Activated CD4-positive, alpha-beta T cell treated with anti-CD3 and anti-CD28 coated beads, Interleukin-2, amount 50 U/mL, for 4 hours (primary cell): ENCODE measurements around the gene FAM120B.
"Not testable (repeated sequence)": the region's sequence is repeated elsewhere in the genome, so short reads cannot be mapped to it uniquely, and the experiment has no call there.

ENCODE experiments used
- DNase-seq, 2 experiments: peaks; one replicate each; pipeline ENCODE4 v3.0.0-alpha.2; 2020

FAM120B gene

DNA sequence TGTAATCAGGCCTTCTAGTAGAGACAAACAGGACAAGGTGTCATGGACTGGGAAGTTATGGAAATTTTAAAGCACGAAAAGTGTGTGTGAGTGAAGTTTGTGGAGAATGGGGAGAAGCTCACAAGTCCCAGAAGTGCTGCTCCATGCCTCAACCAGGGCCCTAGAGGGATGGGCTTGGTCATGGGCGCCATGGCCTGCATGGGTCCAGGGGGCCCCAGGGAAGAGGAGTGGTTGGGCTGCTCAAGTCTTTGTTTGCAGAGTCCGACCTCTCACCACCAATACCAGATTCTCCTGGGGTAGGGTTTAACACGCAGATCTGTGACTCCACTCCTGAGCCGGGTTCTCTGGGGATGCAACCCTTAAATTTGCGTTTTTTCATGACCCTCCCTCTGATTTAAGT lies 88.4 kb downstream of the FAM120B start:
- no peak for DNase-seq

DNA sequence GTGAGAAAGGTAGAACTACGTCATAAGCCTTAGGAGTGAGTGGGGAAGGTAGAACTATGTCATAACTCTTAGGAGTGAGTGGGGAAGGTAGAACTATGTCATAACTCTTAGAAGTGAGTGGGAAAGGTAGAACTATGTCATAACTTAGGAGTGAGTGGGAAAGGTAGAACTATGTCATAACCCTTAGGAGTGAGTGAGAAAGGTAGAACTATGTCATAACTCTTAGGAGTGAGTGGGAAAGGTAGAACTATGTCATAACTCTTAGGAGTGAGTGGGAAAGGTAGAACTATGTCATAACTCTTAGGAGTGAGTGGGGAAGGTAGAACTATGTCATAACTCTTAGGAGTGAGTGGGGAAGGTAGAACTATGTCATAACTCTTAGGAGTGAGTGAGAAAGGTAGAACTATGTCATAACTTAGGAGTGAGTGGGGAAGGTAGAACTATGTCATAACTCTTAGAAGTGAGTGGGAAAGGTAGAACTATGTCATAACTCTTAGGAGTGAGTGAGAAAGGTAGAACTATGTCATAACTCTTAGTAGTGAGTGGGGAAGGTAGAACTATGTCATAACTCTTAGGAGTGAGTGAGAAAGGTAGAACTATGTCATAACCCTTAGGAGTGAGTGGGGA lies 92.3 kb downstream of the FAM120B start:
- not testable (repeated sequence) for DNase-seq

DNA sequence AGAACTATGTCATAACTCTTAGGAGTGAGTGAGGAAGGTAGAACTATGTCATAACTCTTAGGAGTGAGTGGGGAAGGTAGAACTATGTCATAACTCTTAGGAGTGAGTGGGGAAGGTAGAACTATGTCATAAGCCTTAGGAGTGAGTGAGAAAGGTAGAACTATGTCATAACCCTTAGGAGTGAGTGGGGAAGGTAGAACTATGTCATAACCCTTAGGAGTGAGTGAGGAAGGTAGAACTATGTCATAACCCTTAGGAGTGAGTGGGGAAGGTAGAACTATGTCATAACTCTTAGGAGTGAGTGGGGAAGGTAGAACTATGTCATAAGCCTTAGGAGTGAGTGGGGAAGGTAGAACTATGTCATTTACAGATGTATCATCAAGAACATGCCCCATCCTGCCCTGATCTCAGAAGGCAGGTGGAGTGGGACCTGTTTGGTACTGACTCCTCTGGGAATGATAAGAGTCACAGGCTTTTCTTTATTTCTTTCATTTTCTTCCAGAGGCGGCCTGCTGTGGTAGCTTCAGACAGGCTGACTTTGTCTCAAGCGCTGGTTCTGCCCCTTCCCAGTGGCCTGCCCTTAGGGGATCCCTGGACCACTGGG lies 93.5 kb downstream of the FAM120B start:
- DNase-seq, result not testable (repeated sequence)

DNA sequence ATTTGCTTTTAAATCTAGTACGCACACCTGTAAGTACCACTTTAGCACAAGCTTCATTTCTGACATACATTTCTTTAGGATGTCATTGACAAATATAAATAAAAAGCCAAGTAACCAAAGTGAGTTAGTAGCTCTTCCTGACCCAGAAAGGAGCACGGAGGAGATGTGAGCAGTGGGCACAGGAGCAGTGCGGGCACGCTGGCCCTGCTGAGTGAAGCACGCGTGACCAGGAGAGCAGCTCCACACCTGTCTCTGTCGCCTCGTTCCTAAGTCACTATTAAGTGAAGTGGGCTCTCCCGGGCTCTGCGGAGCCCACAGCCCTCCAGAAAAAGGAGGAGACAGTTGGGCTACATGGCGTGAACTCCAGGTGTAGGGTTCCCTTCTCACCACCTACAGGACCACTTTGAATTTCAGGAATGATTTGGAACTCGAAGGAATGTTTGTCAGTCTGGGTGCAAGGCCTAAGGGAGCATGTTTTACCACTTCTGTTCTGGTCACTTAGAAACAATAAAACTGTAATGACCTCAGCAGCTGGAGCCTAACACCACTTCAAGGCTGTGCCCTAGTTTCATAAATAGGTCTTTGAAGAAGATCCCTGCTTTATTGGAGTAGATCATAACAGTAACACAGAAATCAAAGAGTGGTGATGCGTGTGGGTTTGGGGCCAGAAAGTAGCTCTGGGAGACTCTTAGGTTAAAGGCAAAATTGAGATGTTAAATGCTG lies 95.9 kb downstream of the FAM120B start:
- DNase-seq, result no peak

DNA sequence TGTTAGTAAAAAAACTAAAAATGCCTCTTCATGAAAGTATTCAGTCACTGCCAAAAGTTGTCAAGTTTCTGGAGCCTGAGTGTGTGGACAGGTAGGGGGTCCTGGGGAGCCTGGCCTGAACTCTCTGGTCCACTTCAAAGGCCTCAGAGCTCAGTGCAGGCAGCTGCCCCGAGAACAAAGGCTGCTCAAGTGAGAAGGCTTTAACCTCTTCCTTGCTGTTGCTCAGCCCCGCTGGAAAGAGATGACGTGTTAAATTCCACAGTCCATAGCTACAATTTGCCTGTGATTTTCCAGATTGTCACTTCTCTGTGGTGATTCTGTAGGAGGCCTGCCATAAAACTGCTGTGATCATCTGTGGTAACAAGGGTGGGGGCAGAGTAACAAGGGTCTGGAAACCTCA lies 96.9 kb downstream of the FAM120B start:
- no peak for DNase-seq

DNA sequence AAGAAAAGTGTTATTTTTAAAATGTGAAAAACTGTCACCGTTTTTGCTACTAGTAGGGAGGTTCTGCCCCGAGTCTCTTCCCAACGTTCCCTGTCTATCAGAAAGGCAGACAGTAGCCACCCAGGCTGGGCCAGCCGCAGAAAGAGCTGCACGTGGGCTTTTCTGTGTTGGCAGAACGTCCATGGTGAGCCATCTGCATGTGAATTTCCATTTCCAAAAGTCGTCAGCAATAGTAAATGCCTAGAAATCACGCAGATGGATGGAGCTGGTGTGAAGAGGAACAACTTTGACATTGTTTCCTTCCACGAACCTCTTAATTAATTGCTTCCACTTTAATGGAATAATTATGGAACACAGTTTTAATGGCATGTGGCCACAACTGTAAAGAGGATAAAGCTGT lies 97.5 kb downstream of the FAM120B start:
- no peak for DNase-seq

DNA sequence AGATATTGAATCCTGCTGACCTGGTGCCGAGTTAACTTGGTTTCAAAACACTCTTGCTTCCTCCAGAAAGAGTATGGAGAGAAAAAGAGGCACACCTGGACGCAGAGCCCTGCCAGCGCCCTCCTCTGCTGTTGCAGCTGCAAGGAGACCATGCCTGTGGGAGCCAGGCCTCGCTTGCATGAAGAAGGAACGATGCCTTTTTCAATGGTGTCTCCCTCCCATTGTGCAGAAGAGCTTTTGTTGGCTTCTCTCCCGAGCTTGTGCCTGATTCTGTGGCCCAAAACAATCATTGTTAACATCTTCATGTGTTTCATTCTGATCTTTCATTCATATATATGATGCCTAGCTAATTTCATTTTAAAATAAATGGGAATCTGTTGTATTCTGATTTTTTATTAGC lies 98.1 kb downstream of the FAM120B start:
- no peak for DNase-seq

- no peak for DNase-seq
Observed at GRCh38 chr6:170405311-170405975, 98.9 kb downstream of the FAM120B start.

- DNase-seq, result no peak
Observed at GRCh38 chr6:170407200-170407599, 100.6 kb downstream of the FAM120B start.

GRCh38 chr6:170407932-170408331 lies 101.4 kb downstream of the FAM120B start:
- no peak for DNase-seq

GRCh38 chr6:170409746-170410145 lies 103.2 kb downstream of the FAM120B start:
- DNase-seq, result not testable (repeated sequence)

DNA sequence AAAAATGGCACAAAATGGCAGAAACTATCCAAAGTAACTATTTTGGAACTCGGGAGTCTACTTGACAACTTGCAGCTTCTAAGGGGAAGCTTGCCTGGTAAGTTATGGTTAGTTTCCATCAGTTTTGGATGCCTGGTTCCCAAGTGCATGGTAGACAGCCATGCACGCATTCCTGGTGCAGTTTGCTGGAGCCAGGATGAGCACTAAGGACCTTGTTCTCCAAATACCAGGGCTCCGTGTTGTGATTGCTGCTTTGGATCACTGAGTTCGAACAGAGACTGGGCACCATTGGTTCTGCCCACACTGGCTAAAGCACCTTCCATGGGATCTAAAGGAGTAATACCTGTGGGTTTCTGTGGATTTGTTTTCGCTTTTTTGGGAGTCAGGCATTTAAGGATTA lies 103.7 kb downstream of the FAM120B start:
- DNase-seq, result no peak

- DNase-seq, result no peak
Observed at GRCh38 chr6:170415318-170415717, 108.8 kb downstream of the FAM120B start.

DNA sequence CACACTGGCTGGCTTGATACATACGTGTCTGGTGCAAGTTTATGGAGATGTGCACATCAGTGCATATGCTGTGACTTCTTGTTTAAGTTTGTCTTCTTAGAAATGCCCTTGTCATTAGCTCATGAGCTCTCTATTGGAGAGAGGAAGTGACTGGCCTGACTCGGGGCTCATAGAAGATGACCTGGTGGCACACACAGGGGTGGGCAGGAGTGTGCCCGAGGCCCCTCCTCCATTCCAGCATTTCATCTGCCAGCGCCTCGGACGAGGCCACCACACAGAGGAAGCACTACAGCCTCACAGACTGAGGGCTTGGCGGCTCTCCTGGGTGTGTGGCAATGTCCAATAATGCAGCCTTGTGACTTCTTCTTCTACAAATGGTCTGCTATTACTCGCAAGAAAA lies 109.7 kb downstream of the FAM120B start:
- DNase-seq, result no peak

- DNase-seq, result no peak
Observed at GRCh38 chr6:170416959-170417606, 110.5 kb downstream of the FAM120B start.

- DNase-seq, result no peak
Observed at GRCh38 chr6:170417881-170418280, 111.3 kb downstream of the FAM120B start.

DNA sequence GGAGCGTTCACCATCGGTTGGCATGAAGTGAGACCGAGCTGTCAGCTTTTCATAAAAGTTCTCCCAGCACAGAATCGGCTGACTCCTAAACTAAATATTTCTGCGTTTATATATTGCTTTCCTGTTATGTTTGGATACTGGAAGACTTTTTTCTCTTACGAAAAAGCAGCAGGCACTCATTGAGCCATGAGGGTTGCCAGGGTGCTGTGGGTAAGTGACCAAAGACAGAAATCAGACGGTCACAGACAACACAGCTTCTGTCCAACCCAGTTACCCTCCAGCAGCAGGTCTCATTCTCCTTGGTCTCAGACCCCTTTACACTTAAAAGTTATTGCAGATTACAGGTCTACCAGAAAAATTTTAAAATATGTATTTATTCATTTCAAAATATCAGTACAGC lies 113.7 kb downstream of the FAM120B start:
- DNase-seq, result no peak

- DNase-seq, result no peak
Observed at GRCh38 chr6:170420791-170421776, 114.5 kb downstream of the FAM120B start.

- no peak for DNase-seq
Observed at GRCh38 chr6:170421921-170422320, 115.4 kb downstream of the FAM120B start.

GRCh38 chr6:170423030-170423429 lies 116.5 kb downstream of the FAM120B start:
- no peak for DNase-seq

DNA sequence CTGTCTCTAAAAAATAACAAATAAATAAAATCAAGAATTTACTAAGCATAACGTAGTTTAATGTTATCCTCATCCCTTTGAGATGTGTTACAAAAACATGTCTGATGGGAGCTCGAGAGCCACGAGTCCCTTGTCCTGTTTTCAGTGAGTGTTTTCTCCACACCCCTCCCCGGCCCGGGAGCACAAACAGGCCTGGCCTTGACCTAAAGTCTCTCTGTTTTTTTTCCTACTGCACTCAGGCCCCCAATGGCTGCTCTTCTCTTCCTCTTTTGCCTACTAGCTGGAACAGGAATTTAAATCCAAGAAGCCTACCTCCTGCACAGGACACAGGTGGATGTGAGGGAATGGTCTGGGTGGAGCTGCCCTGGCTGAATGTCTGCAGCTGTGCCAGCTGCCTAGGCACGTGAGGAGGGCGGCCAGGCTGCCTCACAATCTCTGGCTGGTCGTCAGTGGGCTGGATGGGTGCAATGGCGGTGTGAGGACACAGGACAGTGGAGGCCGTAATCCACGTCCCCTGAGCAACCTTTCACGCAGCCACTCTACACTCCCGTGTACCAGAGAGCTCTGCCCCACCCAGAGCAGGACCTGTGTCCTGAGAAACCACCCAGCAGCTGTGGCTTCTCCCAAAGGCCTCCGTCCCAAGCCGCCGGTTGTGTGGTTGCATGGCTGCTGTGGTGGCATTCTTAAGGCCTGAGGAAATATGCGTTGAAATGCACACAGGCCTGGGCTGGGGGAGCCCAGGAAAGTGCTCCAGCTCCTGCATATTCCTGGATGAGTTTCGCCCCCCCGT lies 117.5 kb downstream of the FAM120B start:
- no peak for DNase-seq
